ENCODE measurements around the gene CHD1L. TPM values are rescaled to one million over a fixed set of nuclear protein-coding genes. Genes with fewer than 3 reads are reported as not detected.
"Not testable (repeated sequence)": the region's sequence is repeated elsewhere in the genome, so short reads cannot be mapped to it uniquely, and the experiment has no call there.

CHD1L gene
- total RNA-seq, 1 donor from 2014 or later = 8.0 TPM

DNA sequence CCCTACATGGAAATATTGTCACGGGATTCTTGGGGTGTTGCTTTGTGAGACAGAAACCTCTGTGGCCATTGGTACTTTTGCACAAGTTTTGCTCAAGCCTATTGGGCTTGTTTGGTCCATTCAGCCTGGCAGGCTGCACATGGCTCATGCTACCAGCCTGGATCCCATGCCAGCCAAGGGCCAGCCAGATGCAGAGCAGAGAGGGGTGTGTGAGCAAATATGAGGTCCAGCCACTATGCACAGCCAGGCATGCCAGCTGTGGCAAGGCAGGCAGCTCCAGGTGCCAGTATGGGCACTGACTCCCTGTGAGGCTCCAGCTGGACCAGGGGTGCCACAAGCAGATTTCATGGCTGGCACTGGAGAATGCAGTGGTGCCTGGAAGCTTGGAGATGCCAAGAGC, 6.7 kb upstream of the CHD1L start:
- intact Hi-C loops (cut with DNase I) = no loop called here
- TF ChIP-seq, protein P1, sequence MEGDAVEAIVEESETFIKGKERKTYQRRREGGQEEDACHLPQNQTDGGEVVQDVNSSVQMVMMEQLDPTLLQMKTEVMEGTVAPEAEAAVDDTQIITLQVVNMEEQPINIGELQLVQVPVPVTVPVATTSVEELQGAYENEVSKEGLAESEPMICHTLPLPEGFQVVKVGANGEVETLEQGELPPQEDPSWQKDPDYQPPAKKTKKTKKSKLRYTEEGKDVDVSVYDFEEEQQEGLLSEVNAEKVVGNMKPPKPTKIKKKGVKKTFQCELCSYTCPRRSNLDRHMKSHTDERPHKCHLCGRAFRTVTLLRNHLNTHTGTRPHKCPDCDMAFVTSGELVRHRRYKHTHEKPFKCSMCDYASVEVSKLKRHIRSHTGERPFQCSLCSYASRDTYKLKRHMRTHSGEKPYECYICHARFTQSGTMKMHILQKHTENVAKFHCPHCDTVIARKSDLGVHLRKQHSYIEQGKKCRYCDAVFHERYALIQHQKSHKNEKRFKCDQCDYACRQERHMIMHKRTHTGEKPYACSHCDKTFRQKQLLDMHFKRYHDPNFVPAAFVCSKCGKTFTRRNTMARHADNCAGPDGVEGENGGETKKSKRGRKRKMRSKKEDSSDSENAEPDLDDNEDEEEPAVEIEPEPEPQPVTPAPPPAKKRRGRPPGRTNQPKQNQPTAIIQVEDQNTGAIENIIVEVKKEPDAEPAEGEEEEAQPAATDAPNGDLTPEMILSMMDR (IDR thresholded peaks at IDR 0.05) = no peak
- Histone ChIP-seq H3K27ac (no peak overlapping the region), H3K4me3 (no peak overlapping the region), H3K27me3 (no peaks in the 10 kb centered on the region), H3K36me3 (no peaks in the 10 kb centered on the region), H3K4me1 (no peaks in the 10 kb centered on the region), H3K9me3 (no peaks in the 10 kb centered on the region)
- no peak for DNase-seq (ENCODE audit: low spot score in 2 of 2)

DNA sequence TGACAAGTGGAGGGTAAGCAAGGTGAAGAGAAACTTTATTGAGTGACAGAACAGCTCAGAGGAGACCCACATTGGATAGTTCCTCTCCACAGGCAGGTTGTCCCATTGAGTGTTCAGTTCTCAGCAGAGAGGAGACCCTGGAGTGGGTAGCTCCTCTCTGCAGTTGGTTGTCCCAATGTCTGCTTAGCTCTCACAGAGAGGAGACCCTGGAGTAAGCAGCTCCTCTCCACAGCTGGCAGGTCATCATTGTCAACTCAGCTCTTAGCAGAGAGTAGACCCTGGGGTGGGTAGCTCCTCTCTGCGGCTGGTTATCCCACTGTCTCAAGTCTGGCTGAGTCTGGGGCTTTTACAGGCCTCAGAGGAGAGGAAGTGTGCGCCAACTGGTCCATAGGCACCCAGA, 6.0 kb upstream of the CHD1L start:
- no peak for DNase-seq (ENCODE audit: low spot score in 2 of 2)
- no peaks in the 10 kb centered on the region for H3K9me3 ChIP-seq
- no peak overlapping the region for H3K4me3 ChIP-seq
- no peaks in the 10 kb centered on the region for H3K36me3 ChIP-seq
- H3K27me3 ChIP-seq = no peaks in the 10 kb centered on the region
- no peaks in the 10 kb centered on the region for H3K4me1 ChIP-seq
- H3K27ac ChIP-seq = no peak overlapping the region
- intact Hi-C loops (cut with DNase I) = no loop called here
- TF ChIP-seq, protein P1 (IDR thresholded peaks at IDR 0.05) = no peak

DNA sequence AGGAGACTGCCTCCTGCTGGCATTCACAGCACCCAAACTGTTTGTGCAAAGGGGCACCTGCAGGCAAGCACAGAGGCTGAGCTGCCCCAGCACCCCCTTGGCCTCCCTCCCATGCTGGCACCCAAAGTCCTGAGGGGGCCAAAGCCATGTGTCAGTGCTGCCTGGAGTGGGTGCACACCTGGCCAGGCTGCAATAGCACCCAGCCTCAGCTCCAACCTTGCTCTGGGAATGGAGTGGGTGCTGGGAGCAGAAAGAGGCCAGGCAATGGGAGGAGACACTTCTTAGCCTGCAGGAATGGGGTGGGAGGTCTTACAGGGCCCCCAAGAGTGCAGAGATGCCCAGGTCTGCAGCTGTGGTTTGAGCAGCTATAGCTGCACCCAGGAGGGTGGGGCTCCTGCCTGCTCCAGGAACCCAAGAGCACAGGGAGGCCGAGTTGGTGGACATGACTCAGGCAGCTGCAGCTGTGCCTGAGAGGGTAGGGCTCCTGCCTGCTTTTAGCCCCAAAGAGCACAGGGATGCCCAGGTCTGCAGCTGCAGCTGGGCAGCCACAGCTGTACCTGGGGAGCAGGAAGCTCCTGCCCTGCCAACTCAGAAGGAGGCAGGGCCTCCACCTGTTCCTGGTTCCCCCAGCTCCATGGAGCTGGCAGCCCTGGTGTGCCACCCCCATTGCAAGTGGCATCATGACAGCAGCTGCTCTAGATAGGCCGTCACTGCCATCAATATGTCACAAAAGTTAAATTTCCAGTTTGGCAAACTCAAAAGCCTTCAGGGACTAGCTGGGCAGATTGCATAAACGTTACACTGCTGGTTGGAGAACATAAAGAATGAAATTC, 5.3 kb upstream of the CHD1L start:
- Histone ChIP-seq H3K27ac (no peak overlapping the region), H3K4me3 (no peak overlapping the region), H3K9me3 (no peaks in the 10 kb centered on the region), H3K4me1 (no peaks in the 10 kb centered on the region), H3K27me3 (no peaks in the 10 kb centered on the region), H3K36me3 (no peaks in the 10 kb centered on the region)
- TF ChIP-seq, protein P1 (IDR thresholded peaks at IDR 0.05) = no peak
- no peak for DNase-seq (ENCODE audit: low spot score in 2 of 2)
- intact Hi-C loops (cut with DNase I) = no loop called here

DNA sequence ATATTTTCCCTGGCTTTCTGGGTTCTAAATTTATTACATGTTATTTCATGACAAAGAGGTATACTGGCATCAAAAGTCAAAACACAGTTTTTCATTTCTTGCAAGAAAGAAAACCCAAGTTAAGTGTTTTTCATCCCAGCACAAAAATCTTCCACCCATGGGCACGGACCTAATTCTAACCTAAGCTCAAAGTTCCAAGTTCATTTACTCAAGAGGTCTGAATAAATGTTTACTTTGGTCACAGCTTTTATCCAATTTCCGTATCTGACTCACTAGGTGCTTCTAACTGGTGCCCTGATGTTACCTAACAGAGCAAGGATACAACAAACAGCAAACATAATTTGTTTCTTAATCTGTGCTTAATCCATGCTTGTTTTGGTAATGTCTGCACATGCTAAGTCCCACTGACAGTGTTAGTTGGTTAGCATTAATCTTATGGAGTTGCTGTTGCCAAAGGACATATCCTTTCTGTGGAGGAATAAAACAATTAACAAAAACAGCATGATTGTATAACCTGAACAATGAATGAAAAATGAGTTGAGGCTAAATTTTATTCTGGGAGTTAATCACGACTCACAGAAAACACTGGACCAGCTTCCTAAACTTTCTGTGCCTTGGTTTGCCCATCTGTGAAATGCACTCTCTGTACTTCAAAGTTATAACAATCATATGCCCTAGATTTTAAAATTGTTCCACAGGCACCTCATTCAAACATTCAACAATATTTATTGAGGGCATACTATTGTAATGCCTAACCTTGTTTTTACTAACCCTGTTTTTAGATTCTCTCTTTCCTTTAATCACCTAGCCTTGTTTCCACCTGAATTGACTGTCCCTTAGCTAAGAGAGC, 4.2 kb upstream of the CHD1L start:
- intact Hi-C loops (cut with DNase I) = no loop called here
- Histone ChIP-seq H3K27me3 (no peaks in the 10 kb centered on the region), H3K4me1 (no peaks in the 10 kb centered on the region), H3K4me3 (no peak overlapping the region), H3K9me3 (no peaks in the 10 kb centered on the region), H3K27ac (no peak overlapping the region), H3K36me3 (no peaks in the 10 kb centered on the region)
- TF ChIP-seq, protein P1 (IDR thresholded peaks at IDR 0.05) = no peak
- DNase-seq (ENCODE audit: low spot score in 2 of 2) = no peak

DNA sequence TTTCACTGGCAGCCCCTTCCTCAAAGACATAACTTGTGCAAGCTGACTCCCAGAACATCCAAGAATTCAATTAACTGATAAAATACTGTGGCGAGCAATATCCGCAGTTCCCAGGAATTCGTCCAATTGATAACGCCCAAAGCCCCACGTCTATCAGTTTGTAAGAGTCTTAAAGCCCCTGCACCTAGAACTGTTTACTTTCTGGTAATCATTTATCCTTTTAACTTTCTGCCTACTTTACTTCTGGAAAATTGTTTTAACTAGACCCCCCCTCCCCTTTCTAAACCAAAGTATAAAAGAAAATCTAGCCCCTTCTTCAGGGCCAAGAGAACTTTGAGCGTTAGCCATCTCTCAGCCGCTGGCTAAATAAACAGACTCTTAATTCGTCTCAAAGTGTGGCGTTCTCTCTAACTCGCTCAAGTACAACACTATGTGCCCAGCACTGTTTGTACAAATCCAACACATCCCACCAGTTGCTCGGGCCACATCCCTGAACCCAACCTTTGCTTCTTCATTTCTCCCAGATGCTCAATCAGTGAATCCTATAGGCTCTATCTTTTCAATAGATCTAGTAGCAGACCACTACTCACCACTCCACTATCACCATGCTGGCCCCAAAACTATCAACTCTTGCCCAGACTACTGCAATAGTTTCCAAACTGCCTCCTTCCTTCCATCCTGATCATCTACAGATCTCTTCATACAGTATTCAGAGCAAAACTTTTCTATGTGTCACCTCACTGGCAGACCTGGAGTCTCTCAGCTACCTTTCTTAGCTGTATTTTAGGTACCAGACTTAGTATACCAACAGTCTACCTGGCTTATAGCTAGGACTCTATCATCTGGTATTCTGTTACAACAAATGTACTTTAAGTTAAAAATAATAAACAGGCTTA, 3.3 kb upstream of the CHD1L start:
- Histone ChIP-seq H3K27me3 (no peaks in the 10 kb centered on the region), H3K4me1 (no peaks in the 10 kb centered on the region), H3K4me3 (no peak overlapping the region), H3K27ac (no peak overlapping the region), H3K36me3 (no peaks in the 10 kb centered on the region), H3K9me3 (no peaks in the 10 kb centered on the region)
- intact Hi-C loops (cut with DNase I) = no loop called here
- TF ChIP-seq, protein P1 (IDR thresholded peaks at IDR 0.05) = no peak
- no peak for DNase-seq (ENCODE audit: low spot score in 2 of 2)

DNA sequence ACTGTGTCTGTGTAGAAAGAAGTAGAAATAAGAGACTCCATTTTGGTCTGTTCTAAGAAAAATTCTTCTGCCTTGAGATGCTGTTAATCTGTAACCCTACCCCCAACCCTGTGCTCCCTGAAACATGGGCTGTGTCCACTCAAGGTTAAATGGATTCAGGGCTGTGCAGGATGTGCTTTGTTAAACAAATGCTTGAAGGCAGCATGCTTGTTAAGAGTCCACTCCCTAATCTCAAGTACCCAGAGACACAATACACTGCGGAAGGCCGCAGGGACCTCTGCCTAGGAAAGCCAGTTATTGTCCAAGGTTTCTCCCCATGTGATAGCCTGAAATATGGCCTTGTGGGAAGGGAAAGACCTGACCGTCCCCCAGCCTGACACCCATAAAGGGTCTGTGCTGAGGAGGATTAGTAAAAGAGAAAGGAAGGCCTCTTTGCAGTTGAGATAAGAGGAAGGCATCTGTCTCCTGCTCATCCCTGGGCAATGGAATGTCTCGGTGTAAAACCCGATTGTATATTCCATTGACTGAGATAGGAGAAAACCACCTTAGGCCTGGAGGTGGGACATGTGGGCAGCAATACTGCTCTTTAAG, 2.3 kb upstream of the CHD1L start:
- H3K4me1 ChIP-seq; DNase-seq (ENCODE audit: low spot score in 2 of 2); H3K27me3 ChIP-seq; H3K27ac ChIP-seq; H3K9me3 ChIP-seq; H3K36me3 ChIP-seq; H3K4me3 ChIP-seq; intact Hi-C loops (cut with DNase I): not testable (repeated sequence)
